HG03521 (cell line): ENCODE results near the gene ZNF552.
"Not testable (repeated sequence)": the region's sequence is repeated elsewhere in the genome, so short reads cannot be mapped to it uniquely, and the experiment has no call there.

Experiments used
- ATAC-seq: cut with Tn5 transposase; IDR thresholded peaks from one replicate; pipeline ENCODE4 v1.9.1; 2021; ENCODE audit warnings: mild to moderate bottlenecking, moderate library complexity; ENCODE audit not compliant: unreplicated experiment

Gene ZNF552

DNA sequence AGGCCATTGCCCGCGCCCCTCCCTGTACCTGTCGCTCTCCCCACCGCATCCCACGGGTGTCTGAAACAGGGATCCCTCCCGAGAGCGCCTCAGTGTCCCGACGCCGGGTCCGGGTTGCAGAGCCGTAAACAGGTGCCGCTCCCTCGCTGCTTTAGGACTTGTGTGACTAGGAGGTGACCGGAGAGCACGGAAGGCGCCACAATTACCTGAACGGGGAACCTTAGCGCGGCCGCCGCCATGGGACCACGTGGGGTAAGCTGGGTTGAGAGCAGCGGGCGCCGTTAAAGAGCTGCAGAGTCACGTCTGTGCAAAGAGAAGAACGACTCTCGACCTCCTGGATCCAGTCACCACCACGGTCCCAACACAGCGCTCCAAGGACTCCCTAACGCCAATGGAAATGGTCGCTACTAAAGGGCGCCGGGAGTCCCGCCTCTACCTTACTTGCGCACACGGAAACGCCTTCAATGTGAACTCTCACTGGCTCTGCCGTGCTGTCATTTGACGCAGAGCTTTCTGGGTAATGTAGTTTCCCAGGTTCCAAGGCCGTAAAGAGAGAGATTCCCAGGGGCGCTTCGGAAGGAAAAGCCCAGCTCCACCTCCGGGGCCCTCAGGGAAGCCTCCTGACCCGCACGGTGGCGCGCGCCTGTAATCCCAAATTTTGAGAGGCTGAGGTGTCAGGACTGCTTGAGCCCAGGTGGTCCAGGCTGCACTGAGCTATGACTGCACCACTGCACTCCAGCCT is at the start of gene ZNF552:
Gene ZNF552, minus strand, starts transcription at position 409 of the 742 bp plus-strand sequence. Its CDS starts 170 bp downstream, at position 239.
- ATAC-seq: peak; percentile 73

GRCh38 chr19:57862351-57862750 is 47.6 kb upstream of the ZNF552 start:
- ATAC-seq: not testable (repeated sequence)

- not testable (repeated sequence) for ATAC-seq
Measured at GRCh38 chr19:57854117-57854516, 39.4 kb upstream of the ZNF552 start.

DNA sequence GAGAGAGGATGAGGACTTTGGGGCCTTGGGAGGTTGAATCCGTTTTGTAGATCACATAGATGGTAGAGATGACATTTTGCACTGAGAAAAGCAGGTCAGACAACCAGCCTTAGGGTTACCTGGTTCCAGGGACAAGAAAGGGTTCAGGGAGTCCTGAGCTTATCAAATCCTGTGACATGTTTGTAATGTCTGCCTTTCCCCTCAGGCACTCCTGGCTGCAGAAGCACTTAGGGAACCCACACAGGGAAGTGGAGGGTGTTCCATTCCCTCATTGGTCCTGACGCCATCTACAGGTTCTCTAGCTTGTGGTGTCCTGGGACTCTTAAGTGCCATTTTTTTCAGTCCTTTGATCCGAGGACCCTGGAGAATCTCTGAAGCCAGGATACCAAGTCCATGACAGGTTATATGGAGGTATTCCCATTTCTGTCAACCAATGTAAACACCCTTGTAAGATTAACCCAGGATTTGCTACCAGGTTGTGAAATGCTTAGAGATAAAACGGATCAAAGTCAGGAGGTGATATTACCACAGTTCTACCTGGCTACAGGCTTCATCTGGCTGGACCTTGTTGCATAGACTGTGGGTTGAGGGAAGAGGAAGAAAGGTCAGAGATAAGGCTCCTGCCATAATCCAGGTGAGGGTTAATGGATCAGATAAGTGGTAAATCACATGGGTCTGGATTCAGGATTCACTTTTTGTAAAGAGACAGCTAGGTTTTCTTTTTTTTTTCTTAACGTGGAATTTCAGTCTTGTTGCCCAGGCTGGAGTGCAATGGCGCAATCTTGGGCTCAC is 37.3 kb upstream of the ZNF552 start:
- not testable (repeated sequence) for ATAC-seq

DNA sequence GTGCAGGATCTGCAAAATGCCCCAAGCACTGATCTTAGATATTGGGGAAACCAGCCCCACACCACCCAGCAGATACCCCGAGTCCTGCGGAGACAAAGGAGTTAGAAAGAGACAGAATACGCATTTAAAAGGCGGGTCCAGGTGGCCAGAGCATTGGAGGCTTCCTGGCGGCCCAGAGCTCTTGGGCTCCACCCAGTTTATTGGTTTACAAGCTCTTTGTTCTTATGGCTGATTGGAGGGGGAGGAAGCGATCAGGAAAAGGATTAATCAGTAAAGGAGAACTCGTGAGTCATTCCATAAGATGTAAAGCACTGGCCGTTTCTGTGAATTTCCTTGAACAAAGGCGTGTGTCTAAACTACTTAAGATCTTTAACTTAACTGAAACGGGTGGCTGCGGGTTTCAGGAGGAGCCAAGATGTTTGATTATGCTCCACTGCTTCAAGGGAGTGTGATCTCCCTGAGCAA is 35.9 kb upstream of the ZNF552 start:
- ATAC-seq: no peak

DNA sequence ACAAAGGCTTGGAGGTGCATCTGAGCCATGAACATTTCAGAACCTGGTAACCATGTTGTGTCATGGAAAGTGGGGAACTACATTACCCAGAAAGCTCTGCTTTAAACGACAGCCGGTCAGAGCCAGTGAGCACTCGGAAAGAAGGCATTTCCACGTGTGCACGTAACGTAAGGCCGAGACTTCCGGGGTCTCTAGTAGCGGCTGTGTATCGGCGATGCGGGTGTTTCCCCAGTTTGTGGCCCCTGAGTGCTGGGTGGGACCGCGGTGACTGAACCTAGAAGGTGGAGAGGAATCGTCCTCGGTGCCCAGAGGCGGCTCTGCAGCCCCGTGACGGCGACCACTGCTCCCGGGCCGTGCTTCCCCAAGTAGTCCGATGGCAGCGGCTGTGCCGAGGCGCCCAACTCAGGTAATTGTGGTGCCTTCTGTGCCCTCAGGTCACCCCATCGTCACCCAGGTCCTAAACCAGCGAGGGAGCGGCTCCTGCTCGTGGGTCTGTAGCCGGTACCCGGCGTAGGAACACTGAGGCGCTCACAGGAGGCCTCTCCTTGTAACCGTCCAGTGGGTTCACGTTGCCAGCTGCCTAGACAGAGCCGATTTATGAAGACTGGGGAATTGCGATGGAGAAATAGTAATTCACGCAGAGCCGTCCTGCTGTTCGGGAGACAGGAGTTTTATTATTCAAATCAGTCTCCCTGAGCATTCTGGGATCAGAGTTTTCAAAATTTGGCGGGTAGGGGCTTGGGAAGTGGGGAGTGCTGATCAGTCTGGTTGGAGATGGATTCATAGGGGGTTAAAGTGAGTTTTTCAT is 35.2 kb upstream of the ZNF552 start, which contains the start of gene ZNF587:
Gene ZNF587, plus strand, starts transcription at position 194 of the 808 bp plus-strand sequence. Its CDS starts 180 bp downstream, at position 374.
- ATAC-seq: peak; percentile 94

- peak; percentile 26 for ATAC-seq
Measured at GRCh38 chr19:57849162-57849665, 34.5 kb upstream of the ZNF552 start.

GRCh38 chr19:57847164-57847563 is 32.5 kb upstream of the ZNF552 start:
- ATAC-seq: not testable (repeated sequence)

DNA sequence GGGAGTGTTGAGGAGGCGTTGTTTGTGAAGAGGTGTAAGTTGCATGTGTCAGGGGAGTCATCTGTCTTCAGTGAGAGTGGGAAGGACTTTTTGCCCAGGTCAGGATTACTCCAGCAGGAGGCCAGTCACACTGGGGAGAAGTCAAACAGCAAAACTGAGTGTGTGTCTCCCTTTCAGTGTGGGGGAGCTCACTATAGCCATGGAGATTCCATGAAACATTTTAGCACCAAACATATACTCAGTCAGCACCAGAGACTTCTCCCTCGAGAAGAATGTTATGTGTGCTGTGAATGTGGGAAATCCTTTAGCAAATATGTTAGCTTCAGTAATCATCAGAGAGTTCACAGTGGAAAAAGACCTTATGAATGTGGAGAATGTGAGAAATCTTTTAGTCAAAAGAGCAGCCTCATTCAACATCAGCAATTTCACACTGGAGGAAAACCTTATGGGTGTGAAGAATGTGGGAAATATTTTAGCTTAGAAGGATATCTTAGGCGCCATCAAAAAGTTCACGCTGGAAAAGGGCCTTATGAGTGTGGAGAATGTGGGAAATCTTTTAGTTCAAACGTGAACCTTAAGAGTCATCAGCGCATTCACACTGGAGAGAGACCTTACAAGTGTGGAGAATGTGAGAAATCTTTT is 26.5 kb upstream of the ZNF552 start:
- no peak for ATAC-seq

DNA sequence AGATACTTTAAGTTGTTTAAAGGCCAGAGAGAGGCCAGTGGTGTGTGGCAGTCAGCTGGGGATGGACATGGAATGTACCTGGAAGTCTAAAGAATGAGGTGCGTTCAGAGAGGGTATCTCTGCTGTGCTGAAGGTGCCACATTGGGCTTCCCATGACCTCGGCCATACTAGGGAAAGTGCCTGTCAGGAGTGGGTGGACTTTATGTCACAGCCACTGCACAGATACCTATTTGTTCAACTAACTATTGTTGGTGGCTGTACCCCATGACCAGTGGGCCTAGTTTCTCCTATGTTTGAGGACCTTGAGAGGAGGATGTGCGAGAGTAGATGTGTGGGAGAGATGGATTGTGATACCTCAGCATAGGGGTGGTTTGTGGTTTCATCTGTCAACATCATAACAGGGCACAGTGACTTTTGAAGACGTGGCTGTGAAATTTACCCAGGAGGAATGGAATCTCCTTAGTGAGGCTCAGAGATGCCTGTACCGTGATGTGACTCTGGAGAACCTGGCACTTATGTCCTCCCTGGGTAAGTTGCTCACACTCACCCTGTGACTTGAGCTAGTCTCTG is 24.0 kb upstream of the ZNF552 start:
- not testable (repeated sequence) for ATAC-seq

GRCh38 chr19:57836991-57837390 is 22.3 kb upstream of the ZNF552 start:
- ATAC-seq: not testable (repeated sequence)

- no peak for ATAC-seq
Measured at GRCh38 chr19:57830071-57830602, 15.4 kb upstream of the ZNF552 start, which contains the start of gene ZNF587B. Gene ZNF587B (plus strand): TSS chr19:57830299. CDS start chr19:57830529, 230 bp downstream.

DNA sequence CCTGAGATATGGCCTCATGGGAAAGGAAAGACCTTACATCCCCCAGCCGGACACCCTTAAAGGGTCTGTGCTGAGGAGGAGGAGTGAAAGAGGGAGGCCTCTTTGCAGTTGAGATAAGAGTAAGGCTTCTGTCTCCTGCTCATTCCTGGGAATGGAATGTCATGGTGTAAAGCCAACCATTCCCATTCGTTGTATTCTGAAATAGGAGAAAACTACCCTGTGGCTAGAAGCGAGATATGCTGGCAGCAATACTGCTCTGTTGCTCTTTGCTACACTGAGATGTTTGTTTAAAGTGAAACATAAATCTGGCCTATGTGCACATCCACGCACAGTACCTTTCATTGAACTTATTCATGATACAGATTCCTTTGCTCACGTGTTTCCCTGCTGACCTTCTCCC is 14.6 kb upstream of the ZNF552 start:
- ATAC-seq: no peak

DNA sequence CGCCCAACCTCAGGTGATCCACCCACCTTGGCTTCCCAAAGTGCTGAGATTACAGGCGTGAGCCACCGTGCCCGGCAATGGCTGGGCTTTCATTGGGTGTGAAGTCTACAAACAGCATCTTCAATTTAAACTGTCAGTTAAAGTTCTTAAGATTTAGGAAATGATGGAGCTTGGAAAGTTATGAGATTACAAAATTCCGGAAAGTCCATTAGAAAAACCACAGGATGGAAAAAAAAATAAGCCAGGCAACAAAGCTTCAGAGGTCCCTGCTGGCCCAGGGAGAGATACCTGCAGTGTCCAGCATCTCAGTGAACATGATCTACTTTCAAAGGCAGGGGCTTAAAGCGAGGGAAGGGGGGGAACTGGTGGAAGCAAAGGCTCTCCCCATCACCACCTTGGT is 10.8 kb upstream of the ZNF552 start:
- no peak for ATAC-seq

DNA sequence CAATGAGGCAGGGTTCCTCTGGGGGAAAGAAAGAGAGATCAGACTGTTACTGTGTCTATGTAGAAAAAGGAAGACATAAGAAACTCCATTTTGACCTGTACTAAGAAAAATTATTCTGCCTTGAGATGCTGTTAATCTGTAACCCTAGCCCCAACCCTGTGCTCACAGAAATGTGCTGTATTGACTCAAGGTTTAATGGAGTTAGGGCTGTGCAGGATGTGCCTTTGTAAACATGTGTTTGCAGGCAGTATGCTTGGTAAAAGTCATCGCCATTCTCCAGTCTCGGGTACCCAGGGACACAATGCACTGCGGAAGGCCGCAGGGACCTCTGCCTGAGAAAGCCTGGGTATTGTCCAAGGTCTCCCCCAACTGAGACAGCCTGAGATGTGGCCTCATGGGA is 8.9 kb upstream of the ZNF552 start:
- ATAC-seq: not testable (repeated sequence)

DNA sequence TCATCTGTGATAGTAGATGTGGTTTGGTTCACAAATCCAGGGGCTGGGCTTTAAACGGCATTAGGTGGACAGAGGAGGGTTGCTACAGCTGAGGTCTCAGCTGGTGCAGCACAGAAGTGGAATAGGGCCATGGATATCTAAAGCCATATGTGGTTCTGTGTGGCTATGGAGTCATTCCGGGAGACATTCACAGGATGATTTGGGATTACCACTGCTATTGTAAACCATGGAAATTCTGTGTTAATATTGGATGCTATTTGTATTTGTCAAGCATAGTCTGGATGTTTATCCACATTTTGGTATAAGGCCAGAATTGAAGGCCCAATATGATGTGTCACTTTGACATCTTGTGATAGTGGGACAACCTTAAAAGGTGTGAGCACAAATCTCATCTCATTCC is 8.4 kb upstream of the ZNF552 start:
- ATAC-seq: not testable (repeated sequence)

DNA sequence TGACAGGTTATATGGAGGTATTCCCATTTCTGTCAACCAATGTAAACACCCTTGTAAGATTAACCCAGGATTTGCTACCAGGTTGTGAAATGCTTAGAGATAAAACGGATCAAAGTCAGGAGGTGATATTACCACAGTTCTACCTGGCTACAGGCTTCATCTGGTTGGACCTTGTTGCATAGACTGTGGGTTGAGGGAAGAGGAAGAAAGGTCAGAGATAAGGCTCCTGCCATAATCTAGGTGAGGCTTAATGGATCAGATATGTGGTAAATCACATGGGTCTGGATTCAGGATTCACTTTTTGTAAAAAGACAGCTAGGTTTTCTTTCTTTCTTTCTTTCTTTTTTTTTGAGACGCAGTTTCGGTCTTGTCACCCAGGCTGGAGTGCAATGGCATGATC is 6.8 kb upstream of the ZNF552 start:
- ATAC-seq: not testable (repeated sequence)

GRCh38 chr19:57821095-57821494 is 6.4 kb upstream of the ZNF552 start:
- not testable (repeated sequence) for ATAC-seq

DNA sequence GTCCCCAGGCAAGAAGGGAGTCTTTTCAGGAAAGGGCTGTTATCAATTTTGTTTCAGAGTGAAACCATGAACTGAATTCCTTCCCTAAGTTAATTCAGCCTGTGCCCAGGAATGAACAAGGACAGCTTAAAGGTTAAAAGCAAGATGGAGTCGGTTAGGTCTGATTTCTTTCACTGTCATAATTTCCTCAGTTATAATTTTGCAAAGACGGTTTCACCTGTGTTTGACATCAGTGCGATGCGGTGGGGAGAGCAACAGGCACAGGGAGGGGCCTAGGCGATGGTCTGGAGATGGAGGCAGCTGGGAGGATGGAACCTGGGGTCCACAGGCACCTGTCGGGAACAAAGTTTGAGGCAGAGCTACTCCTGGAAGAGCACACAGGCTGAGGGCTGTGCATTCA is 5.9 kb upstream of the ZNF552 start:
- no peak for ATAC-seq
